GM18508 (cell line): ENCODE data around the gene GADD45A.
A peak's percentile ranks its signal among the peaks of the same experiment; 100 is the strongest.
"Not testable (repeated sequence)": the region's sequence is repeated elsewhere in the genome, so short reads cannot be mapped to it uniquely, and the experiment has no call there.

Experiments used
- ATAC-seq: cut with Tn5 transposase; IDR thresholded peaks from one replicate; pipeline ENCODE4 v1.9.1; 2021; ENCODE audit warnings: moderate number of reproducible peaks; ENCODE audit not compliant: insufficient read depth, unreplicated experiment

The GADD45A gene, protein sequence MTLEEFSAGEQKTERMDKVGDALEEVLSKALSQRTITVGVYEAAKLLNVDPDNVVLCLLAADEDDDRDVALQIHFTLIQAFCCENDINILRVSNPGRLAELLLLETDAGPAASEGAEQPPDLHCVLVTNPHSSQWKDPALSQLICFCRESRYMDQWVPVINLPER

DNA sequence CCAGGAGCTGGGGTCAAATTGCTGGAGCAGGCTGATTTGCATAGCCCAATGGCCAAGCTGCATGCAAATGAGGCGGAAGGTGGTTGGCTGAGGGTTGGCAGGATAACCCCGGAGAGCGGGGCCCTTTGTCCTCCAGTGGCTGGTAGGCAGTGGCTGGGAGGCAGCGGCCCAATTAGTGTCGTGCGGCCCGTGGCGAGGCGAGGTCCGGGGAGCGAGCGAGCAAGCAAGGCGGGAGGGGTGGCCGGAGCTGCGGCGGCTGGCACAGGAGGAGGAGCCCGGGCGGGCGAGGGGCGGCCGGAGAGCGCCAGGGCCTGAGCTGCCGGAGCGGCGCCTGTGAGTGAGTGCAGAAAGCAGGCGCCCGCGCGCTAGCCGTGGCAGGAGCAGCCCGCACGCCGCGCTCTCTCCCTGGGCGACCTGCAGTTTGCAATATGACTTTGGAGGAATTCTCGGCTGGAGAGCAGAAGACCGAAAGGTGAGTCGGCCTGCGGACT is at the start of gene GADD45A:
TSS of gene GADD45A (plus strand) at position 135 of the 491 bp plus-strand sequence. CDS start at position 429, 294 bp downstream.
- ATAC-seq = peak; percentile 84

- ATAC-seq = no peak
Measured at GRCh38 chr1:67636146-67636545, 48.9 kb upstream of the GADD45A start.

DNA sequence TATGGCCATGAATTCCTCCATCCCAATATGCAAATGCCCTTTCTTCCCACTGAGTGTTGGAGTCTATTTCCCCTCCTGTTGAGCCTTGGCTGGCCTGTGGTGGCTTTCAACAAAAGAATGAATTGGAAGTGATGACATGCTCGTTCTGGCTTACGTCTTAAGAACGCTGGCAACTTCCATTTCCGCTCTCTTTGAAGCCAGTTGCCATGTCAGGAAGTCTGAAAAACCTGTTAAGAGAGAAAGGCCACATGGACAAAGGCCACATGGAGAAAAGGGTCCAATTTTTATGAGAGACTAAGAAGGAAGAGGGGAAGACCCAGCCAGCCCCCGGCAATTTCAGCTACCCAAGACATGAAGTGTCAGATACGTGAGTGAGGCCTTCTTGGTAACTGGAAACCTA is 45.6 kb upstream of the GADD45A start:
- no peak for ATAC-seq

- no peak for ATAC-seq
Measured at GRCh38 chr1:67642629-67643028, 42.4 kb upstream of the GADD45A start.

DNA sequence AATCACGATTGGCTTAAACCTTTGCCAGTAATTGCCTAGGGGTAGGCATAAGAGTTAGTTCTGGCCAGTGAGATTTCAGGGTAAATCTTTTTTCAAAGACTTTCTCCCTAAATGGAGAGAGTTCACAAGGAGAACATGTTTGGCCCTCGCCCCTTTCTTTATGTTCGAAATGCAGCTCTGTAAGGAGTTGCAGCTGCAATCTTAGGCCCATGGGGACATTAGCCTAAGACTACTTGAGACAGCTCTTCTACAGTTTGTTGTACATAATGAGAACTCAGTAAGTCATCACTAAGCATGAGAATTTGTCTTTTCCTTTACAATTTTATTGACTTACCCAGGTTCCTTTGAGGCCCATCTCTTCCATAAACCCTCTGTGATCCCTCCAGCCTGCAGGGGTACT is 40.4 kb upstream of the GADD45A start:
- ATAC-seq = no peak

DNA sequence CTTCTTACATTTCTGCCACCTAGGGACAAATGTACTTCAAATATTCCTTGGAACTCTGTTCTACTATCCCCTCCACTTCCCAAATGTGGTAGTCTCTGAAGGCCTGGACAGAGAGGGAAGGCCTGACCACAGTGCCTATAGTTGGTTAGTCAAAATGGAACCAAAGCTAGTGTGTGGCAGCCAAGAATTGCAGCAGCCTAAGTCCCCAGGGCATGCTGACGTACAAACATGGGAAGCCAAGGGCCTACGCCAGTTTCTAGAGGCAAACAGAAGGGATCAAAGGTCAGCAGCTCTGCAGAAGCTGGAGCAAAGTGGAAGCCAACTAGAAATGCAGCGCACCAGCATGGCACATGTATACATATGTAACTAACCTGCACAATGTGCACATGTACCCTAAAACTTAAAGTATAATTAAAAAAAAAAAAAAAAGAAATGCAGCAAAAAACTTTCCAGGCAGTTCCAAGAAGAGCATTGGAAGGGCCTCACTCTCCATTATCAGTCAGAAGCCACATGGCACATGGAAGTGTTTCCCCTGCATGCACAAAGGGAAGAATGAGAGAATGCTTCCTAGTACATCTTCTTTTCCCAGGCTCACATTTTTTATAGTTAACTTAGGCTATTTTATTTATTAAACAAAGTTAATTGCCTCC is 39.4 kb upstream of the GADD45A start:
- ATAC-seq = no peak

GRCh38 chr1:67646145-67647035 is 38.6 kb upstream of the GADD45A start:
- ATAC-seq = no peak

DNA sequence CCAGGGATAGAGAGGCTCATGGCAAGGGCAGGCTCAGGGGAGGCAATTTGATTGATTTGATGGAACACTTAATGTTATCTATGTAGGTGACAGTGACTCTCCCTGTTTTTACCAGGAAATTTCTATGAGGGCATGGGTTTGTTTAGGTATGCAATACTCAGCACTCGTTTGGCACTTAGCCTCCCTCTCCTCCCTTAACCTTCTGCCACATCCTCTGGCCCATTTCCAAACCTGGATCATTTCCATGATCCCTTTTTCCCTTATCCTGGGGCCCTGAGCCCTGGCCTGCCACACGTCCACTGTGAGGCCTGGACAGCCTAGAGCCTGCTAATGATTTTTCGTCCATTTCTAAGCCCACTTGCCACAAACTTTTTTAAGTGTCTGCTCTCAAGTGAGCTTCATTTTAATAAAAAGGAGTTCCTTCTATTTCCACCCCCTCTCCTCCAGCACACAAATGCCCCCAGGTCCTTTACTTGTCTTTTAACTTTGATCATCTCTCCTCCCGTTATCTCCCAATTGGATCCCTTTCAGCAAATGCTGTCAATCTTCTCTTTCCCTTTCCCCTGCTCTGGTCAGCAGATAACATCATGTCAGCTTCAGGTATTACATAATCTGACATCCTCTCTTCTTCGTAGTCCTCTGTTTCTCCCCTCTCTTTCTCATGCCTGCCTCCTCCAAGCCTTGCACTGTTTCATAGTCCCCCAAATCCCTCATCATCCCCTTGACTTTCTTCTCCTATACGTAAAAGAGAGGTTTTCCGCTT is 37.8 kb upstream of the GADD45A start:
- no peak for ATAC-seq

DNA sequence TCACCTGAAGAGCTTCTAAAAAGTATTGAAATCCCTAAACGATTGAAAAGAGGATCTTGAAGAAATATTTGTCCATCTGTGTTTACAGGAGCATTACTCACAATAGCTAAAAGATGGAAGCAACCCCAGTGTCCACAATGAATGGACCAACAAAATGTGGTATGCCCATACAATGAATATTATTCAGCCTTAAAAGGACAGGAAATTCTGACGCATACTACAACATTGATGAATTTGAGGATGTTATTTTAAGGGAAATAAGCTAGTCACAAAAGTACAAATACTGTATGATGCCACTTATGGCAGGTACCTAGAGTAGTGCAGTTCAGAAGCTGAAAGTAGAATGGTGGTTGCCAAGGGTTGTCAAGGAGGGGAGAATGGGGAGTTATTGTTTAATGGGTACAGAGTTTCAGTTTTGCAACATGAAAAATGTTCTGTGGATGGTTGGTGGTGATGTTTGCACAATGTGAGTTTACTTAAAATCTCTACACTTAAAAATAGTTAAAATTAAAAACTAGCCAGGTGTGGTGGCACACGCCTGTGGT is 37.1 kb upstream of the GADD45A start:
- no peak for ATAC-seq

GRCh38 chr1:67648582-67649326 is 36.2 kb upstream of the GADD45A start:
- no peak for ATAC-seq

- no peak for ATAC-seq
Measured at GRCh38 chr1:67650061-67650460, 34.9 kb upstream of the GADD45A start.

GRCh38 chr1:67651031-67651430 is 34.0 kb upstream of the GADD45A start:
- no peak for ATAC-seq

DNA sequence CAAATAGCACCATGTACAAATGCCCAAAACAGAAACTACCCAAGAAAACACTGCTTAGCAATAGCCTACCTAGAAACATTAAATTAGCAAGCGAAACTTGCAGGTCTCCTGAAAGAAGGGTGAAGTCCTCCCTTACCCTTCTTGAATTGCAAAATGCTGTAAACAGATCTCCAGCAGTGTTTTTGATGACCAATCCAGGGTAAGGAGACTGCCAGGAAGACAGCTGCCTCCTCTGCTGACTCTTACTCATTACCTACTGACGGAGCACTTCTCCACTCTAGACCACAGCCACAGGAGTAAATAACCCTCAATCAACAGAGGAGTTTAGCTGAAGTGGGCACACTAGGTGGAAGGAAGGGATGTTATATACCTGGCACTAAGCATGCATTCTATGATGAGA is 32.2 kb upstream of the GADD45A start:
- peak; percentile 47 for ATAC-seq

DNA sequence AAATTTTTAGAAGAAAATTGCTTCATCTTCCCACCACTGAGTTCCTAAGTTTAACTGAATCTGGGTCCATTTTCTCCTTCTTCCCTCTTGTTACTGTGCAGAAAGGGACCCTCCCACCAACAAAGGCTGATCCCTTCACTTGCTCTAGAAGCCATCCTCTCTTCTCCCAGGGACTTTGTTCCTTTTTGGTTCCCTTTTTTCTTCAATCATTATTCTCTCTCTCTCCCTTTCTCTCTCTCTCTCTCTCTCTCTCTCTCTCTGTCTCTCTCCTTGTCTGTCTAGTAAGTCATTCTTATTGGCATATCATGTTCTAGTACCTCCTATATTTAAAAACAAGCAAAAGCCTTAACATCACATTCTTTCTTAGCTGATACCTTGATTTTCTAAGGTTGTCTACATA is 31.7 kb upstream of the GADD45A start:
- ATAC-seq = no peak

DNA sequence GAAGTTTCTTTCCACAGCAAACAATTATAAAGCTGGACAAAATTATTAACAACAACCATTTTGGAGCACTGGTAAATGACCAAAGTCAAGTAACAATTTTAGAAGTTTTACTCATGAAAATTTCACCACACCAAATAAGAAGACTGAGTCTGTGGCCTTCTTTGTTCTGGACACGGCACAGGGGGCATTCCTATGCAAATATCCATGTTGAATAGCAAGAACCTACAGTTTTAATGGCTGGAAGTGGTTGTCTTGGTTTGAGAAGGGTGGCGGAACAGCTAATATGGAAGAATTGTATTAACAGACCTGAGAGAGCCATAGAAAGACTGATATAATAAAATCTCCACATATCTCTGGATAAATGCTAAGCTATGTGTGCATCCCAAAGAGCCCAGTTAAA is 29.4 kb upstream of the GADD45A start:
- no peak for ATAC-seq

GRCh38 chr1:67657152-67657551 is 27.8 kb upstream of the GADD45A start:
- not testable (repeated sequence) for ATAC-seq

DNA sequence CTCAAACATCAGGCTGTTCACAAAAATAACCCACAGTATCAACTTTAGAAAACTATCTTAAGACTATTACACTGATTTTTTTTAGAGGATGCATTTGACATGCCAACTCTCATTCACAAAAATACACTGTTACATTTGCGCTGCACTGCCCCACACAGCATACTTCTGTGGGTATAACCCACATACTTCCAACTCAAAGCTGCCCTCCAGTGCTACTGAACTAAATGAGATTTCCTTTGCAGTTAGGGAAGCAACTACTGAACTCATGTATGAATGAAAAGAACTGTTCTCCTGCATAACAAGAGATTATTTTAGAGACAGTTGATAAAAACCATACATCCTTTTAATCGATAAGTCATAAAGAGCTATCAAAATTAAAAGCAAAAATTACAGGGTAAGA is 25.8 kb upstream of the GADD45A start:
- ATAC-seq = no peak

GRCh38 chr1:67662884-67663283 is 22.1 kb upstream of the GADD45A start:
- ATAC-seq = no peak

- no peak for ATAC-seq
Measured at GRCh38 chr1:67664048-67664447, 21.0 kb upstream of the GADD45A start.
